ENCODE measurements around the gene KCNIP1. TPM values are rescaled to one million over a fixed set of nuclear protein-coding genes. Genes with fewer than 3 reads are reported as not detected.

KCNIP1 gene
- total and polyA plus RNA-seq, 9 of the 15 experiments (the other 6 are each of a cell fraction or from before 2014, with no cell fraction given): not detected

GRCh38 chr5:170639221-170639925, 135.6 kb downstream of the KCNIP1 start (continued):
- TF ChIP-seq ZHX1 (conservative IDR thresholded peaks at IDR 0.05; ENCODE audit: low read length) (no peak), ETS1 (conservative IDR thresholded peaks at IDR 0.05; ENCODE audit: control insufficient read depth, low read depth, low read length) (no peak), RBM22 (IDR thresholded peaks at IDR 0.05; ENCODE audit: low read depth, low read length, poor library complexity, severe bottlenecking) (no peak), ARHGAP35 (IDR thresholded peaks at IDR 0.05; ENCODE audit: partially characterized antibody) (no peak), ZNF780A (CRISPR knock-in tag; IDR thresholded peaks at IDR 0.05) (no peak), ZFX (CRISPR knock-in tag; IDR thresholded peaks at IDR 0.05) (no peak), ZNF431 (CRISPR knock-in tag; IDR thresholded peaks at IDR 0.05) (no peak), RBFOX2 (IDR thresholded peaks at IDR 0.05; ENCODE audit: low read depth, low read length) (no peak), ZNF24 (IDR thresholded peaks at IDR 0.05) (no peak)
